Skeletal muscle tissue (tissue), 4 donors: ENCODE results near the gene CTNNA3. TPM values are rescaled to one million over a fixed set of nuclear protein-coding genes. Genes with fewer than 3 reads are reported as not detected.

Experiments
- H3K27ac ChIP-seq: one replicate; pipeline ENCODE4 v1.7.0; 2013; ENCODE audit warnings: mild to moderate bottlenecking, low read depth, low read length, inconsistent platforms
- H3K27me3 ChIP-seq, 3 donors: one replicate each; pipeline ENCODE4 v1.7.0; 2013; ENCODE audit warnings: low read length in 3 of 3; ENCODE audit not compliant: control insufficient read depth in 3 of 3, insufficient read depth in 3 of 3
- H3K36me3 ChIP-seq, 3 donors: one replicate each; pipeline ENCODE4 v1.7.0; 2013; ENCODE audit warnings: low read length in 3 of 3; ENCODE audit not compliant: control insufficient read depth in 3 of 3, insufficient read depth in 3 of 3
- H3K4me1 ChIP-seq, 3 donors: one replicate each; pipeline ENCODE4 v1.7.0; 2013; ENCODE audit warnings: low read length in 3 of 3, mild to moderate bottlenecking in 3 of 3; ENCODE audit not compliant: control insufficient read depth in 3 of 3, insufficient read depth in 3 of 3
- H3K4me3 ChIP-seq, 3 donors: one replicate each; pipeline ENCODE4 v1.7.0; 2013; ENCODE audit warnings: low read length in 3 of 3
- H3K9ac ChIP-seq, 3 donors: one replicate each; pipeline ENCODE4 v1.7.0; 2013; ENCODE audit warnings: low read length in 3 of 3, mild to moderate bottlenecking in 3 of 3, moderate library complexity in 2 of 3, low read depth in 1 of 3
- H3K9me3 ChIP-seq, 3 donors: one replicate each; pipeline ENCODE4 v1.7.0; 2013; ENCODE audit warnings: low read length in 3 of 3; ENCODE audit not compliant: control insufficient read depth in 3 of 3
- total RNA-seq: library from RNA; depleted of rRNA; stranded (reverse); fragments of >200 nt; gene quantifications from one replicate; pipeline ENCODE4 v1.2.3, GENCODE V29; 2014
- donor health status: Osteomylitis.

CTNNA3 gene
- total RNA-seq, 1 donor from 2014 or later, result 24.0 TPM

- H3K27me3 ChIP-seq, result no peaks in the 10 kb centered on the region
- no peaks in the 10 kb centered on the region for H3K4me1 ChIP-seq
- H3K9me3 ChIP-seq, result no peaks in the 10 kb centered on the region
- no peak overlapping the region for H3K9ac ChIP-seq
- H3K4me3 ChIP-seq, result no peak overlapping the region
- H3K36me3 ChIP-seq, result no peaks in the 10 kb centered on the region
- H3K27ac ChIP-seq, result no peak overlapping the region
Observed at GRCh38 chr10:66746711-66747110, 949.3 kb downstream of the CTNNA3 start.

- Histone ChIP-seq H3K9ac (no peak overlapping the region), H3K27me3 (no peaks in the 10 kb centered on the region), H3K36me3 (no peaks in the 10 kb centered on the region), H3K4me1 (no peaks in the 10 kb centered on the region), H3K4me3 (no peak overlapping the region), H3K9me3 (no peaks in the 10 kb centered on the region), H3K27ac (no peak overlapping the region)
Observed at GRCh38 chr10:66746246-66746645, 949.7 kb downstream of the CTNNA3 start.

GRCh38 chr10:66744915-66745314 is 951.1 kb downstream of the CTNNA3 start:
- no peaks in the 10 kb centered on the region for H3K9me3 ChIP-seq
- no peak overlapping the region for H3K4me3 ChIP-seq
- H3K9ac ChIP-seq, result no peak overlapping the region
- no peaks in the 10 kb centered on the region for H3K27me3 ChIP-seq
- no peaks in the 10 kb centered on the region for H3K4me1 ChIP-seq
- H3K27ac ChIP-seq, result no peak overlapping the region
- H3K36me3 ChIP-seq, result no peaks in the 10 kb centered on the region

- H3K27ac ChIP-seq, result no peak overlapping the region
- H3K9me3 ChIP-seq, result no peaks in the 10 kb centered on the region
- no peak overlapping the region for H3K9ac ChIP-seq
- no peak overlapping the region for H3K4me3 ChIP-seq
- H3K27me3 ChIP-seq, result no peaks in the 10 kb centered on the region
- no peaks in the 10 kb centered on the region for H3K36me3 ChIP-seq
- H3K4me1 ChIP-seq, result no peaks in the 10 kb centered on the region
Observed at GRCh38 chr10:66737241-66737640, 958.8 kb downstream of the CTNNA3 start.

GRCh38 chr10:66723608-66724400 is 972.2 kb downstream of the CTNNA3 start:
- Histone ChIP-seq H3K36me3 (no peaks in the 10 kb centered on the region), H3K9ac (no peak overlapping the region), H3K4me1 (no peaks in the 10 kb centered on the region), H3K9me3 (no peaks in the 10 kb centered on the region), H3K27ac (no peak overlapping the region), H3K4me3 (no peak overlapping the region), H3K27me3 (no peaks in the 10 kb centered on the region)

GRCh38 chr10:66719483-66719882 is 976.5 kb downstream of the CTNNA3 start:
- H3K9ac ChIP-seq, result no peak overlapping the region
- H3K4me3 ChIP-seq, result no peak overlapping the region
- no peaks in the 10 kb centered on the region for H3K36me3 ChIP-seq
- no peaks in the 10 kb centered on the region for H3K9me3 ChIP-seq
- H3K4me1 ChIP-seq, result no peaks in the 10 kb centered on the region
- H3K27me3 ChIP-seq, result no peaks in the 10 kb centered on the region
- H3K27ac ChIP-seq, result no peak overlapping the region

DNA sequence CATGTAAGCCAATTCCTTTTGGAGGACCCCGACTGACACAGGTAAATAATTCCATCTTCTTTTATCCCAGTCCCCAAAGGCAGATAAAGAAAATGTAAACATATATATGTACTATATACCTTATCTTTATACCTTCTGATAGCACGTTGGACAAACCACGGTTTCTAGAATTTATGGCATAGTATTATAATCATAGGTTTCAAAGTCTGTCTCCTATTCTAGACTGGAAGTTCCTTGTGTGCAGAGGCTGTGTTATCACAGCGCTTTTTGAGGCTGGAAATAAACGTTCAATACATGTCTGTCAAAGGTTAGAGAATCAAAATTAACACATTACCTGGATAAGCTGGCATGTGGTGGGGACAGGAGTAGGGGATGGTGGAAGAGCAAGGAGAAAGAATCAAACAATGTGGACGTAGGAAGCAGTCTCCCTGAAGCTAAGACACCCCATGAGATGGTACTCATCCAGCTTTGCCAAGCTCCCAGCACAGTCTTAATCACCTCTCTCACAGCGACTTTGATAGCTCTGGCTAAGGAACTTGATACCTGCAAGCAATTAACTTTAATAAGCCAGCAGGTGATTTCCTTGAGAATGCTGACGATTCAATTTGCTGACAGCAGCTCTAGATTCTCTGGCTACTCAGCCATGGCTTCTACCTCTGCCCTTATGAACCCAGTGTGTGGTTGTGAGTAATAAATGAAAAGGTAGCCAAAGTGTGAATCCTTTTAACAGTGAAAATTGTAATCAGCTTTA is 978.6 kb downstream of the CTNNA3 start:
- no peaks in the 10 kb centered on the region for H3K27me3 ChIP-seq
- no peaks in the 10 kb centered on the region for H3K36me3 ChIP-seq
- no peaks in the 10 kb centered on the region for H3K9me3 ChIP-seq
- H3K27ac ChIP-seq, result no peak overlapping the region
- H3K4me1 ChIP-seq, result no peaks in the 10 kb centered on the region
- no peak overlapping the region for H3K4me3 ChIP-seq
- H3K9ac ChIP-seq, result no peak overlapping the region

DNA sequence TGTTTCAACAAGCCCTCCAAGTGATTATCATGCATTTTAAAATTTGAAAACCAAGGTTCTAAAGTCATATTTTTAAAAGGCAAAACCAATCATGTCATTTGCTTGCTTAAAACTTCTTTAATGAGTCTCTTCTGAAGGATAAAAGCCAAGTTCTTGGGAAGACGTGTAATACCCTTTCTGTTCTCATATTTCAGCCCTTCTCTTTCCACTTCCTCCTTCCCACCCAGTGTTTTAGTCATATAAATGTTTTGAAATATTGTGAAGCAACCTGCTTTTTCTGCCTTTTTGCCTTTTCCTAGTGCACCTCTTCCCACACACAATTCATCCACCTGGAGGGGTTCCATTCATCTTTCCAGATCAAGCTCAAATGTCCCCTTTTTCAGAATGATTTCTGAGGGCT is 981.3 kb downstream of the CTNNA3 start:
- H3K36me3 ChIP-seq, result no peaks in the 10 kb centered on the region
- no peaks in the 10 kb centered on the region for H3K27me3 ChIP-seq
- no peaks in the 10 kb centered on the region for H3K9me3 ChIP-seq
- H3K4me1 ChIP-seq, result no peaks in the 10 kb centered on the region
- no peak overlapping the region for H3K9ac ChIP-seq
- H3K27ac ChIP-seq, result no peak overlapping the region
- H3K4me3 ChIP-seq, result no peak overlapping the region

DNA sequence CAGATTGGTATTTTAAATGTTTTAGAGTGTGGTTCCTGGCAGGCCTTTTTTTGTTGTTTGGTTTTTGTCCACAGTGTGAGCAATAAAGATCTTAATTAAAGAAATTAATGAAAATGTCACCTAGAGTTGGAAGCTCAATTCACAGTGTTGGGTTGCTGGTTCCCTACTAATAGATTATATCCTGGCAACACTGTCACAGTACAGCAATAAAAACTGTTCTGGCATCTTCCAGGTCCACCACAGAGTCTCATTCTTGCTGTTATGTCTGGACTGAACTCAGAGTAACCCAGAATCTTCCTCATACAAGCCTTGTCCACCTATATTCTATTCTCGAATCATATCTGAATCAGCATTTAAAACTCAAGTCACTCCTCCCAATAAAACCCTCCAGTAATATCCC is 982.6 kb downstream of the CTNNA3 start:
- Histone ChIP-seq H3K9me3 (no peaks in the 10 kb centered on the region), H3K4me3 (no peak overlapping the region), H3K27ac (no peak overlapping the region), H3K27me3 (no peaks in the 10 kb centered on the region), H3K4me1 (no peaks in the 10 kb centered on the region), H3K36me3 (no peaks in the 10 kb centered on the region), H3K9ac (no peak overlapping the region)

DNA sequence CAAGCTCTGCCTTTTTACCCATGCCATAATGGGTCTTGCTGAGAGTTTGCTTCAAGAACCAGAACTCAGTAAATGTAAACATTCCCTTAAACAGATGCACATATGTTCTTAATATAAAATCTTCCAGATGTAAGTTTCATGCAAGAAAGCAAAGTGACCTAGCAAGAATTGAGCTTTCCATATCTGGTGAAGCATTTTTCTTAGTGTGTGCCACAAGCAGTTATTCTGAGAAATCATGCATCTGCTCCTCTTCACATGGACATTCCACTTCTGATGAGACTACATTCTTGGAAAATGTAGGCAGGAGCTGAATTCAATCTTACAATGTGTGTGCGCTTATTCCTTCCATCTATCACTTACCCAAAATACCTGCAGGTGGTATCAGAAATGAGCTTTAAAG is 997.9 kb downstream of the CTNNA3 start:
- Histone ChIP-seq H3K27ac (no peak overlapping the region), H3K27me3 (no peaks in the 10 kb centered on the region), H3K4me1 (no peaks in the 10 kb centered on the region), H3K9me3 (no peaks in the 10 kb centered on the region), H3K36me3 (no peaks in the 10 kb centered on the region), H3K9ac (no peak overlapping the region), H3K4me3 (no peak overlapping the region)
